WTC11 (cell line): ENCODE results near the gene ABI3. TPM values are rescaled to one million over a fixed set of nuclear protein-coding genes. Genes with fewer than 3 reads are reported as not detected.

Experiments used
- ATAC-seq: fragments of 200-7000 bp; cut with Tn5 transposase; 2 replicates; pipeline ENCODE4 v1.10.0; 2021; ENCODE audit warnings: mild to moderate bottlenecking, moderate library complexity
- CTCF ChIA-PET: fragments of 300-600 bp; sonication (Branson Sonifier 250); formaldehyde crosslinking; loops from one replicate; lab custom pipeline; 2021; ENCODE audit warnings: antibody characterized with exemption; lab: Charles Lee
- POLR2A ChIA-PET: fragments of 350-600 bp; sonication (Branson Sonifier 250); formaldehyde crosslinking; loops from one replicate; lab custom pipeline; 2021; ENCODE audit warnings: antibody characterized with exemption; lab: Charles Lee
- DNase-seq: peaks from one replicate; pipeline ENCODE4 v3.0.0; 2021; ENCODE audit warnings: low spot score
- H3K27ac Mint-ChIP-seq: 2 replicates; pipeline ENCODE4 v1.8.0; 2021; ENCODE audit warnings: mixed read lengths
- H3K27me3 Mint-ChIP-seq: 2 replicates; pipeline ENCODE4 v1.8.0; 2021; ENCODE audit warnings: low read depth, mild to moderate bottlenecking, moderate library complexity, mixed read lengths
- H3K36me3 Mint-ChIP-seq: 2 replicates; pipeline ENCODE4 v1.8.0; 2021; ENCODE audit warnings: mixed read lengths
- H3K4me1 Mint-ChIP-seq: 2 replicates; pipeline ENCODE4 v1.8.0; 2022; ENCODE audit warnings: mixed read lengths
- H3K4me3 Mint-ChIP-seq: 2 replicates; pipeline ENCODE4 v1.8.0; 2021; ENCODE audit warnings: mild to moderate bottlenecking, moderate library complexity, mixed read lengths
- H3K9me3 Mint-ChIP-seq: 2 replicates; pipeline ENCODE4 v1.8.0; 2021; ENCODE audit warnings: mixed read lengths
- ARID4B ChIP-seq: sonication (generic); formaldehyde crosslinking; IDR thresholded peaks from 2 replicates; pipeline ENCODE4 v1.8.0; 2023; ENCODE audit warnings: missing genetic modification reagents, mild to moderate bottlenecking, borderline replicate concordance
- ATF6 ChIP-seq: sonication (generic); formaldehyde crosslinking; IDR thresholded peaks from 2 replicates; pipeline ENCODE4 v1.8.1; 2023; ENCODE audit warnings: mild to moderate bottlenecking, missing genetic modification reagents
- CTCF ChIP-seq: fragments of 200-600 bp; IDR thresholded peaks from 2 replicates; pipeline ENCODE4 v1.8.0; 2022; ENCODE audit warnings: antibody characterized with exemption
- E2F1 ChIP-seq: sonication (generic); formaldehyde crosslinking; IDR thresholded peaks from 2 replicates; pipeline ENCODE4 v1.8.0; 2022; ENCODE audit warnings: mild to moderate bottlenecking, missing genetic modification reagents
- GABPB1 ChIP-seq: sonication (generic); formaldehyde crosslinking; IDR thresholded peaks from 2 replicates; pipeline ENCODE4 v1.8.1; 2023; ENCODE audit warnings: mild to moderate bottlenecking, missing genetic modification reagents
- GTF2I ChIP-seq: fragments of 250-450 bp; sonication (Bioruptor Pico); conservative IDR thresholded peaks from 2 replicates; pipeline ENCODE4 v1.4.0; 2021; ENCODE audit warnings: mild to moderate bottlenecking
- HMGXB4 ChIP-seq: sonication (generic); formaldehyde crosslinking; IDR thresholded peaks from 2 replicates; pipeline ENCODE4 v1.8.1; 2023; ENCODE audit warnings: mild to moderate bottlenecking, moderate library complexity, missing genetic modification reagents
- NFYB ChIP-seq: sonication (generic); formaldehyde crosslinking; conservative IDR thresholded peaks from 2 replicates; pipeline ENCODE4 v1.8.0; 2022; ENCODE audit warnings: low read depth, missing genetic modification reagents
- NR2C2 ChIP-seq: sonication (generic); formaldehyde crosslinking; IDR thresholded peaks from 2 replicates; pipeline ENCODE4 v1.8.0; 2022; ENCODE audit warnings: mild to moderate bottlenecking, missing genetic modification reagents
- SP1 ChIP-seq: sonication (generic); formaldehyde crosslinking; conservative IDR thresholded peaks from 2 replicates; pipeline ENCODE4 v1.8.1; 2022; ENCODE audit warnings: missing genetic modification reagents
- TCF7 ChIP-seq: sonication (generic); formaldehyde crosslinking; IDR thresholded peaks from 2 replicates; pipeline ENCODE4 v1.8.0; 2022; ENCODE audit warnings: mild to moderate bottlenecking, low read depth, missing genetic modification reagents, moderate library complexity
- TEAD1 ChIP-seq: sonication (generic); formaldehyde crosslinking; IDR thresholded peaks from 2 replicates; pipeline ENCODE4 v1.8.0; 2022; ENCODE audit warnings: mild to moderate bottlenecking, missing genetic modification reagents
- ZBTB43 ChIP-seq: sonication (generic); formaldehyde crosslinking; IDR thresholded peaks from 2 replicates; pipeline ENCODE4 v1.8.1; 2023; ENCODE audit warnings: mild to moderate bottlenecking, missing genetic modification reagents
- ZNF281 ChIP-seq: sonication (generic); formaldehyde crosslinking; IDR thresholded peaks from 2 replicates; pipeline ENCODE4 v1.8.0; 2023; ENCODE audit warnings: mild to moderate bottlenecking, missing genetic modification reagents
- ZNF317 ChIP-seq: sonication (generic); formaldehyde crosslinking; IDR thresholded peaks from 2 replicates; pipeline ENCODE4 v1.8.1; 2023; ENCODE audit warnings: low read depth, mild to moderate bottlenecking, moderate library complexity, missing genetic modification reagents, borderline replicate concordance
- ZNF671 ChIP-seq: fragments of 250-450 bp; sonication (Bioruptor Pico); IDR thresholded peaks from 2 replicates; pipeline ENCODE4 v1.8.0; 2021; ENCODE audit warnings: mild to moderate bottlenecking
- total RNA-seq: library from RNA; stranded (reverse); gene quantifications from 3 replicates; pipeline ENCODE4 v1.2.3, GENCODE V29; 2021

The ABI3 gene
- total RNA-seq, 1 experiment from 2014 or later = 1.5 TPM

GRCh38 chr17:49223168-49223516, 12.6 kb downstream of the ABI3 start (continued):
- TF ChIP-seq NR2C2 (CRISPR knock-in tag) = no peak
- TF ChIP-seq SP1 (CRISPR knock-in tag) = no peak
- TF ChIP-seq ZNF317 (CRISPR knock-in tag) = no peak
- no peak for TF ChIP-seq NFYB (CRISPR knock-in tag)
- no peak for TF ChIP-seq ZNF281 (CRISPR knock-in tag)
- TF ChIP-seq GTF2I (CRISPR knock-in tag) = no peak
- no peak for TF ChIP-seq TCF7 (CRISPR knock-in tag)
- TF ChIP-seq E2F1 (CRISPR knock-in tag) = no peak

GRCh38 chr17:49223517-49224197, 13.2 kb downstream of the ABI3 start:
- peak overlapping the region; percentile 76 for H3K4me3 Mint-ChIP-seq
- POLR2A ChIA-PET = no interaction called here
- H3K36me3 Mint-ChIP-seq = no peaks in the 10 kb centered on the region
- ATAC-seq = peak; percentile 64
- H3K9me3 Mint-ChIP-seq = no peaks in the 10 kb centered on the region
- peaks cover 28% of the 10 kb centered on the region for H3K4me1 Mint-ChIP-seq
- CTCF ChIA-PET = interaction anchor here (0.8 to 3.2 kb wide), 17 partner anchors 13 to 169 kb away, joined by 3 to 13 read pairs (median 4); partner anchors contain the start of gene ABI3
- H3K27me3 Mint-ChIP-seq = peaks cover 76% of the 10 kb centered on the region
- DNase-seq = peak; percentile 92
- H3K27ac Mint-ChIP-seq = no peak overlapping the region
- TF ChIP-seq ATF6 (CRISPR knock-in tag) (no peak), ARID4B (CRISPR knock-in tag) (no peak), NR2C2 (CRISPR knock-in tag) (no peak), GABPB1 (CRISPR knock-in tag) (no peak), ZNF671 (CRISPR knock-in tag) (no peak), TEAD1 (CRISPR knock-in tag) (no peak), CTCF (peak; percentile 95), HMGXB4 (peak; percentile 29; the same call in 1 of the 2 replicates), ZBTB43 (CRISPR knock-in tag) (peak; percentile 28; the same call in 1 of the 2 replicates)
